Activated naive CD8-positive, alpha-beta T cell (primary cell): ENCODE data around the gene VTCN1.
"Not testable (repeated sequence)": the region's sequence is repeated elsewhere in the genome, so short reads cannot be mapped to it uniquely, and the experiment has no call there.

ENCODE experiments used
- H3K27ac Mint-ChIP-seq: one replicate; pipeline ENCODE4 v1.8.0; 2021; ENCODE audit warnings: mixed read lengths
- H3K27me3 Mint-ChIP-seq: one replicate; pipeline ENCODE4 v1.8.0; 2021; ENCODE audit warnings: mixed read lengths
- H3K36me3 Mint-ChIP-seq: one replicate; pipeline ENCODE4 v1.8.0; 2021; ENCODE audit warnings: mixed read lengths
- H3K4me1 Mint-ChIP-seq: one replicate; pipeline ENCODE4 v1.8.0; 2021; ENCODE audit warnings: low read depth, mixed read lengths
- H3K4me3 Mint-ChIP-seq: one replicate; pipeline ENCODE4 v1.8.0; 2021; ENCODE audit warnings: mild to moderate bottlenecking, mixed read lengths
- H3K9me3 Mint-ChIP-seq: one replicate; pipeline ENCODE4 v1.8.0; 2021; ENCODE audit warnings: low read depth, mixed read lengths

VTCN1 gene

GRCh38 chr1:117210831-117211261 lies at the start of gene VTCN1:
TSS of gene VTCN1 (minus strand) at chr1:117210927. CDS start at chr1:117210855, 72 bp downstream.
- Mint-ChIP-seq H3K4me3 (no peak within 1 kb of the TSS), H3K27ac (no peak within 1 kb of the TSS), H3K27me3 (peaks cover 11% of the 10 kb centered on the region), H3K9me3 (no peaks in the 10 kb centered on the region), H3K36me3 (no peaks in the 10 kb centered on the region), H3K4me1 (no peaks in the 10 kb centered on the region)

GRCh38 chr1:117258791-117259190 lies 48.1 kb upstream of the VTCN1 start:
- H3K4me3 Mint-ChIP-seq = no peak overlapping the region
- H3K4me1 Mint-ChIP-seq = no peaks in the 10 kb centered on the region
- H3K9me3 Mint-ChIP-seq = peaks cover 4% of the 10 kb centered on the region
- H3K36me3 Mint-ChIP-seq = peaks cover 2% of the 10 kb centered on the region
- peaks cover 7% of the 10 kb centered on the region for H3K27me3 Mint-ChIP-seq
- no peak overlapping the region for H3K27ac Mint-ChIP-seq

GRCh38 chr1:117258075-117258474 lies 47.3 kb upstream of the VTCN1 start:
- not testable (repeated sequence) for H3K36me3 Mint-ChIP-seq, H3K27ac Mint-ChIP-seq, H3K27me3 Mint-ChIP-seq, H3K9me3 Mint-ChIP-seq, H3K4me3 Mint-ChIP-seq, H3K4me1 Mint-ChIP-seq

GRCh38 chr1:117257291-117257690 lies 46.6 kb upstream of the VTCN1 start:
- Mint-ChIP-seq H3K9me3 (peaks cover 4% of the 10 kb centered on the region), H3K4me3 (no peak overlapping the region), H3K27ac (no peak overlapping the region), H3K27me3 (peaks cover 7% of the 10 kb centered on the region), H3K4me1 (no peaks in the 10 kb centered on the region), H3K36me3 (peaks cover 2% of the 10 kb centered on the region)

- H3K27me3 Mint-ChIP-seq = peaks cover 4% of the 10 kb centered on the region
- H3K36me3 Mint-ChIP-seq = no peaks in the 10 kb centered on the region
- H3K27ac Mint-ChIP-seq = no peak overlapping the region
- no peaks in the 10 kb centered on the region for H3K4me1 Mint-ChIP-seq
- no peak overlapping the region for H3K4me3 Mint-ChIP-seq
- H3K9me3 Mint-ChIP-seq = no peaks in the 10 kb centered on the region
Measured at GRCh38 chr1:117250061-117250606, 39.4 kb upstream of the VTCN1 start.

GRCh38 chr1:117244971-117245370 lies 34.2 kb upstream of the VTCN1 start:
- no peak overlapping the region for H3K4me3 Mint-ChIP-seq
- H3K27ac Mint-ChIP-seq = no peak overlapping the region
- no peaks in the 10 kb centered on the region for H3K9me3 Mint-ChIP-seq
- H3K27me3 Mint-ChIP-seq = peaks cover 18% of the 10 kb centered on the region
- no peaks in the 10 kb centered on the region for H3K36me3 Mint-ChIP-seq
- no peaks in the 10 kb centered on the region for H3K4me1 Mint-ChIP-seq

GRCh38 chr1:117244306-117244705 lies 33.6 kb upstream of the VTCN1 start:
- Mint-ChIP-seq H3K27me3 (peaks cover 18% of the 10 kb centered on the region), H3K27ac (no peak overlapping the region), H3K4me3 (no peak overlapping the region), H3K9me3 (no peaks in the 10 kb centered on the region), H3K36me3 (no peaks in the 10 kb centered on the region), H3K4me1 (no peaks in the 10 kb centered on the region)

- Mint-ChIP-seq H3K9me3 (no peaks in the 10 kb centered on the region), H3K27me3 (peaks cover 22% of the 10 kb centered on the region), H3K4me1 (no peaks in the 10 kb centered on the region), H3K4me3 (no peak overlapping the region), H3K27ac (no peak overlapping the region), H3K36me3 (peaks cover 2% of the 10 kb centered on the region)
Measured at GRCh38 chr1:117241512-117241911, 30.8 kb upstream of the VTCN1 start.

- peaks cover 2% of the 10 kb centered on the region for H3K36me3 Mint-ChIP-seq
- H3K4me3 Mint-ChIP-seq = no peak overlapping the region
- H3K27me3 Mint-ChIP-seq = peaks cover 22% of the 10 kb centered on the region
- H3K4me1 Mint-ChIP-seq = no peaks in the 10 kb centered on the region
- H3K9me3 Mint-ChIP-seq = no peaks in the 10 kb centered on the region
- H3K27ac Mint-ChIP-seq = no peak overlapping the region
Measured at GRCh38 chr1:117240547-117240946, 29.8 kb upstream of the VTCN1 start.

GRCh38 chr1:117239467-117239866 lies 28.7 kb upstream of the VTCN1 start:
- no peak overlapping the region for H3K27ac Mint-ChIP-seq
- H3K9me3 Mint-ChIP-seq = no peaks in the 10 kb centered on the region
- H3K4me1 Mint-ChIP-seq = no peaks in the 10 kb centered on the region
- H3K4me3 Mint-ChIP-seq = no peak overlapping the region
- peaks cover 19% of the 10 kb centered on the region for H3K27me3 Mint-ChIP-seq
- H3K36me3 Mint-ChIP-seq = peaks cover 2% of the 10 kb centered on the region

- no peak overlapping the region for H3K27ac Mint-ChIP-seq
- no peaks in the 10 kb centered on the region for H3K4me1 Mint-ChIP-seq
- H3K27me3 Mint-ChIP-seq = peaks cover 13% of the 10 kb centered on the region
- no peaks in the 10 kb centered on the region for H3K9me3 Mint-ChIP-seq
- H3K4me3 Mint-ChIP-seq = no peak overlapping the region
- H3K36me3 Mint-ChIP-seq = peaks cover 2% of the 10 kb centered on the region
Measured at GRCh38 chr1:117237726-117238381, 27.1 kb upstream of the VTCN1 start.

- peaks cover 6% of the 10 kb centered on the region for H3K27me3 Mint-ChIP-seq
- no peaks in the 10 kb centered on the region for H3K4me1 Mint-ChIP-seq
- H3K4me3 Mint-ChIP-seq = no peak overlapping the region
- peaks cover 2% of the 10 kb centered on the region for H3K36me3 Mint-ChIP-seq
- H3K27ac Mint-ChIP-seq = no peak overlapping the region
- H3K9me3 Mint-ChIP-seq = no peaks in the 10 kb centered on the region
Measured at GRCh38 chr1:117235863-117236465, 25.2 kb upstream of the VTCN1 start.

GRCh38 chr1:117232531-117232930 lies 21.8 kb upstream of the VTCN1 start:
- no peaks in the 10 kb centered on the region for H3K4me1 Mint-ChIP-seq
- H3K27ac Mint-ChIP-seq = no peak overlapping the region
- H3K9me3 Mint-ChIP-seq = no peaks in the 10 kb centered on the region
- peaks cover 4% of the 10 kb centered on the region for H3K36me3 Mint-ChIP-seq
- peaks cover 5% of the 10 kb centered on the region for H3K27me3 Mint-ChIP-seq
- no peak overlapping the region for H3K4me3 Mint-ChIP-seq

GRCh38 chr1:117231748-117232373 lies 21.1 kb upstream of the VTCN1 start:
- no peaks in the 10 kb centered on the region for H3K9me3 Mint-ChIP-seq
- H3K4me3 Mint-ChIP-seq = no peak overlapping the region
- H3K36me3 Mint-ChIP-seq = peaks cover 2% of the 10 kb centered on the region
- H3K27ac Mint-ChIP-seq = no peak overlapping the region
- peaks cover 2% of the 10 kb centered on the region for H3K27me3 Mint-ChIP-seq
- H3K4me1 Mint-ChIP-seq = no peaks in the 10 kb centered on the region

GRCh38 chr1:117231312-117231711 lies 20.6 kb upstream of the VTCN1 start:
- peaks cover 2% of the 10 kb centered on the region for H3K36me3 Mint-ChIP-seq
- peaks cover 2% of the 10 kb centered on the region for H3K27me3 Mint-ChIP-seq
- H3K9me3 Mint-ChIP-seq = no peaks in the 10 kb centered on the region
- H3K27ac Mint-ChIP-seq = no peak overlapping the region
- H3K4me3 Mint-ChIP-seq = no peak overlapping the region
- H3K4me1 Mint-ChIP-seq = no peaks in the 10 kb centered on the region
